ENCODE results near the gene TFF1.

GRCh38 chr21:42406201-42406621 is 39.9 kb upstream of the TFF1 start:
- TF ChIP-seq CTCF (IDR thresholded peaks at IDR 0.05): no peak
- TF ChIP-seq POLR2A (IDR thresholded peaks at IDR 0.05): no peak

All from body of pancreas (tissue), 4 donors.